Mucosa of descending colon (tissue), 3 donors: ENCODE measurements around the gene NDUFS2. TPM values are rescaled to one million over a fixed set of nuclear protein-coding genes. Genes with fewer than 3 reads are reported as not detected.

Source experiments
- ATAC-seq: fragments of 200-7000 bp; cut with Tn5 transposase; one replicate; pipeline ENCODE4 v1.9.1; 2020; ENCODE audit warnings: mild to moderate bottlenecking, moderate library complexity
- DNase-seq, 3 donors: peaks; one replicate each; pipeline ENCODE4 v3.0.0-alpha.2; 2020
- H3K36me3 ChIP-seq: fragments of 200-600 bp; one replicate; pipeline ENCODE4 v1.8.0; 2021; ENCODE audit warnings: low read depth, mild to moderate bottlenecking
- H3K4me1 ChIP-seq: fragments of 200-600 bp; one replicate; pipeline ENCODE4 v1.8.0; 2021; ENCODE audit warnings: low read depth, mild to moderate bottlenecking
- H3K4me3 ChIP-seq: fragments of 200-600 bp; one replicate; pipeline ENCODE4 v1.8.0; 2021; ENCODE audit warnings: mild to moderate bottlenecking
- H3K9me3 ChIP-seq: fragments of 200-600 bp; one replicate; pipeline ENCODE4 v1.8.0; 2021; ENCODE audit warnings: mild to moderate bottlenecking
- CTCF ChIP-seq: fragments of 200-600 bp; IDR thresholded peaks from one replicate; pipeline ENCODE4 v1.8.0; 2022; ENCODE audit warnings: antibody characterized with exemption, mild to moderate bottlenecking
- intact Hi-C, 2 donors: fragments of 100-400 bp; cut with DNase I in 1 of 2; cut with micrococcal nuclease in 1 of 2; formaldehyde crosslinking; loops; one replicate each; pipeline versions ENCODE4 v1.11.0 to v1.11.1; 2022; cut with DNase I, micrococcal nuclease
- total RNA-seq, 3 donors: library from RNA; stranded (reverse); fragmentation: NEBNext Ultra II Directional in 2 of 3; extraction: Animal tissue kit (Norgen Biotek cat#: 25700) in 2 of 3; gene quantifications; one replicate each; pipeline versions ENCODE4 v1.2.1 to v1.2.4, GENCODE V29; 2021 to 2023
- donor health status: DM: no; HTN: no; CAD: no; lungs with moderate emphysema.
- donor health status: DM: no; HTN: no; CAD: no.
- donor health status: DM: no; HTN: yes; CAD: no.

The NDUFS2 gene
- total RNA-seq, 3 donors from 2014 or later, result 119 to 159 (median 154) TPM

GRCh38 chr1:161177936-161178244 is 24.3 kb upstream of the NDUFS2 start:
- no peak overlapping the region for H3K4me3 ChIP-seq
- H3K9me3 ChIP-seq, result no peaks in the 10 kb centered on the region
- DNase-seq (no peak), ATAC-seq (no peak)
- H3K4me1 ChIP-seq, result peaks cover 8% of the 10 kb centered on the region
- no peaks in the 10 kb centered on the region for H3K36me3 ChIP-seq
- no peak for TF ChIP-seq CTCF
- intact Hi-C loops, result no loop called here

- Histone ChIP-seq H3K9me3 (no peaks in the 10 kb centered on the region), H3K4me3 (no peak overlapping the region), H3K36me3 (no peaks in the 10 kb centered on the region), H3K4me1 (peaks cover 8% of the 10 kb centered on the region)
- TF ChIP-seq CTCF, result no peak
- ATAC-seq (no peak), DNase-seq (no peak)
- intact Hi-C loops, result no loop called here
Observed at GRCh38 chr1:161179698-161180097, 22.5 kb upstream of the NDUFS2 start.

- DNase-seq (no peak), ATAC-seq (no peak)
- Histone ChIP-seq H3K4me3 (no peak overlapping the region), H3K36me3 (no peaks in the 10 kb centered on the region), H3K4me1 (peaks cover 8% of the 10 kb centered on the region), H3K9me3 (no peaks in the 10 kb centered on the region)
- no peak for TF ChIP-seq CTCF
- intact Hi-C loops, result no loop called here
Observed at GRCh38 chr1:161180639-161181038, 21.5 kb upstream of the NDUFS2 start.

- H3K36me3 ChIP-seq, result no peaks in the 10 kb centered on the region
- no peaks in the 10 kb centered on the region for H3K9me3 ChIP-seq
- no peak for TF ChIP-seq CTCF
- H3K4me1 ChIP-seq, result no peaks in the 10 kb centered on the region
- ATAC-seq (peak; percentile 21), DNase-seq (no peak)
- intact Hi-C loops, result no loop called here
- no peak overlapping the region for H3K4me3 ChIP-seq
Observed at GRCh38 chr1:161182214-161182613, 20.0 kb upstream of the NDUFS2 start.

- ATAC-seq, result peak; percentile 81
- TF ChIP-seq CTCF, result no peak
- Histone ChIP-seq H3K36me3 (no peaks in the 10 kb centered on the region), H3K4me3 (no peak overlapping the region), H3K4me1 (no peaks in the 10 kb centered on the region), H3K9me3 (no peaks in the 10 kb centered on the region)
- intact Hi-C loops, result no loop called here
- peak; percentile 57 to 77 (median 75) for DNase-seq
Observed at GRCh38 chr1:161185282-161185682, 16.9 kb upstream of the NDUFS2 start.

- ATAC-seq (peak; percentile 35), DNase-seq (peak in 1 of 3 donors; percentile 16)
- H3K9me3 ChIP-seq, result no peaks in the 10 kb centered on the region
- no peaks in the 10 kb centered on the region for H3K36me3 ChIP-seq
- no peak overlapping the region for H3K4me3 ChIP-seq
- H3K4me1 ChIP-seq, result no peaks in the 10 kb centered on the region
- TF ChIP-seq CTCF, result no peak
- intact Hi-C loops, result no loop called here
Observed at GRCh38 chr1:161185732-161186311, 16.3 kb upstream of the NDUFS2 start.
